Measurements from ENCODE around the gene AMHR2.

Gene AMHR2

GRCh38 chr12:53453953-53454640 lies 30.4 kb downstream of the AMHR2 start:
- DNase-seq = no peak

GRCh38 chr12:53454707-53455106 lies 31.1 kb downstream of the AMHR2 start:
- DNase-seq = no peak

- DNase-seq = no peak
These were observed 33.2 kb downstream of the AMHR2 start for GRCh38 chr12:53456654-53457366.

- DNase-seq = no peak
These were observed 35.4 kb downstream of the AMHR2 start for GRCh38 chr12:53459097-53459496.

GRCh38 chr12:53461059-53461458 lies 37.4 kb downstream of the AMHR2 start:
- DNase-seq = no peak

- DNase-seq = no peak
These were observed 37.9 kb downstream of the AMHR2 start for GRCh38 chr12:53461591-53461990.

GRCh38 chr12:53462935-53463334 lies 39.3 kb downstream of the AMHR2 start:
- DNase-seq = no peak

GRCh38 chr12:53463802-53464560 lies 40.3 kb downstream of the AMHR2 start:
- no peak for DNase-seq

- DNase-seq = no peak
These were observed 41.2 kb downstream of the AMHR2 start for GRCh38 chr12:53464685-53465418.

GRCh38 chr12:53465679-53466078 lies 42.0 kb downstream of the AMHR2 start:
- no peak for DNase-seq

- no peak for DNase-seq
These were observed 43.0 kb downstream of the AMHR2 start for GRCh38 chr12:53466640-53467039.

- DNase-seq = no peak
These were observed 43.4 kb downstream of the AMHR2 start for GRCh38 chr12:53467082-53467481.

GRCh38 chr12:53467880-53468279 lies 44.2 kb downstream of the AMHR2 start:
- no peak for DNase-seq

- no peak for DNase-seq
These were observed 44.6 kb downstream of the AMHR2 start for GRCh38 chr12:53468282-53468681.

- no peak for DNase-seq
These were observed 48.5 kb downstream of the AMHR2 start for GRCh38 chr12:53472056-53472582.

GRCh38 chr12:53474077-53474476 lies 50.4 kb downstream of the AMHR2 start:
- no peak for DNase-seq

- no peak for DNase-seq
These were observed 51.2 kb downstream of the AMHR2 start for GRCh38 chr12:53474819-53475218.

GRCh38 chr12:53476769-53477209 lies 53.1 kb downstream of the AMHR2 start:
- no peak for DNase-seq

GRCh38 chr12:53478865-53479264 lies 55.2 kb downstream of the AMHR2 start:
- no peak for DNase-seq

GRCh38 chr12:53479331-53479730 lies 55.7 kb downstream of the AMHR2 start:
- DNase-seq = no peak

- DNase-seq = no peak
These were observed 57.1 kb downstream of the AMHR2 start for GRCh38 chr12:53480491-53481442.
